WERI-Rb-1 (cell line): ENCODE measurements around the gene COX6B1.

Experiments
- DNase-seq: peaks from one replicate; pipeline ENCODE4 v3.0.0-alpha.2; 2020
- H3K27ac ChIP-seq: fragments of 250-450 bp; sonication (Bioruptor Pico); 2 replicates; pipeline ENCODE4 v1.5.1; 2020; ENCODE audit warnings: mild to moderate bottlenecking, moderate library complexity
- H3K27me3 ChIP-seq: fragments of 250-450 bp; sonication (Bioruptor Pico); 2 replicates; pipeline ENCODE4 v1.5.1; 2021; ENCODE audit warnings: mild to moderate bottlenecking, low read depth, moderate library complexity; ENCODE audit not compliant: insufficient read depth, severe bottlenecking
- H3K36me3 ChIP-seq: fragments of 250-450 bp; sonication (Bioruptor Pico); 2 replicates; pipeline ENCODE4 v1.5.1; 2020; ENCODE audit warnings: mild to moderate bottlenecking, moderate library complexity
- H3K4me3 ChIP-seq: 2 replicates; pipeline ENCODE4 v1.5.1; 2011; ENCODE audit warnings: low read depth, mild to moderate bottlenecking, control low read depth, low read length
- H3K9me3 ChIP-seq: fragments of 250-450 bp; sonication (Bioruptor Pico); 2 replicates; pipeline ENCODE4 v1.5.1; 2021; ENCODE audit warnings: mild to moderate bottlenecking, moderate library complexity; ENCODE audit not compliant: severe bottlenecking
- TF ChIP-seq, protein P1 (sequence below): IDR thresholded peaks from 2 replicates; pipeline ENCODE4 v1.5.1; 2011; ENCODE audit warnings: low read depth, mild to moderate bottlenecking, control low read depth, inconsistent platforms, low read length

The COX6B1 gene

GRCh38 chr19:35665604-35666003 lies 17.5 kb downstream of the COX6B1 start:
- Histone ChIP-seq H3K27me3 (no peaks in the 10 kb centered on the region), H3K27ac (no peak overlapping the region), H3K4me3 (no peak overlapping the region), H3K36me3 (peaks cover 23% of the 10 kb centered on the region), H3K9me3 (no peaks in the 10 kb centered on the region)
- no peak for DNase-seq
- TF ChIP-seq, protein P1, sequence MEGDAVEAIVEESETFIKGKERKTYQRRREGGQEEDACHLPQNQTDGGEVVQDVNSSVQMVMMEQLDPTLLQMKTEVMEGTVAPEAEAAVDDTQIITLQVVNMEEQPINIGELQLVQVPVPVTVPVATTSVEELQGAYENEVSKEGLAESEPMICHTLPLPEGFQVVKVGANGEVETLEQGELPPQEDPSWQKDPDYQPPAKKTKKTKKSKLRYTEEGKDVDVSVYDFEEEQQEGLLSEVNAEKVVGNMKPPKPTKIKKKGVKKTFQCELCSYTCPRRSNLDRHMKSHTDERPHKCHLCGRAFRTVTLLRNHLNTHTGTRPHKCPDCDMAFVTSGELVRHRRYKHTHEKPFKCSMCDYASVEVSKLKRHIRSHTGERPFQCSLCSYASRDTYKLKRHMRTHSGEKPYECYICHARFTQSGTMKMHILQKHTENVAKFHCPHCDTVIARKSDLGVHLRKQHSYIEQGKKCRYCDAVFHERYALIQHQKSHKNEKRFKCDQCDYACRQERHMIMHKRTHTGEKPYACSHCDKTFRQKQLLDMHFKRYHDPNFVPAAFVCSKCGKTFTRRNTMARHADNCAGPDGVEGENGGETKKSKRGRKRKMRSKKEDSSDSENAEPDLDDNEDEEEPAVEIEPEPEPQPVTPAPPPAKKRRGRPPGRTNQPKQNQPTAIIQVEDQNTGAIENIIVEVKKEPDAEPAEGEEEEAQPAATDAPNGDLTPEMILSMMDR, result no peak

DNA sequence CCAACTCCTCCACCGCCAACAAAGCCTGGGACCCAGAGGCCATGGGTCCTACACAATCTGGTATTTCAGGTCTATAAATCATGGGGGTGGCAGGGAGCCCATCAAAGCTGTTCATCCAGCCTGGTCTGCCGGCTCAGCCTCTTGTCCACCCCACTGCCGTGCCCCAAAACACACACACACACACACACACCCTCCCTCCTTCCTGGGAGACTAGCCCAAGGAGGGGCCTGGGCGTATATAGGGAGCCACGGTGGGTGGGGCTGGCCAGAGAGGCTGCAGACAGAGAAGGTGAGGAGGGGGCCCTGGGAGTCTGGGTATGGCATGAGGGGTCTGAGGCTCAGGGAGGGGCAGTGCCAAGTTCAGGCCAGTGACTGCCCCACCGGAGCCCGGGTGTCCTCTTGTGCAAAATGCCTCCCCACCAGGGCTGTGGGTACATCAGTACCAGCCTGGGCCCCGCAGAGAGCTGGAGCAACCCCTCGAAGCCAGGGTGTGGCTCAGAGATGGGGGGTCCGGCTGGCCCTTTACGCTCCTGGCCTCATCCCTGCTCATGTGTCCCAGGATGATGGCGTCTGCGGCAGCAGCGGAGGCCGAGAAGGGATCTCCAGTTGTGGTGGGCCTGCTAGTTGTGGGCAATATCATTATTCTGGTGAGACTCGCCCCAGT lies 18.3 kb downstream of the COX6B1 start, which contains the start of gene UPK1A:
Gene UPK1A (plus strand): TSS at position 267 of the 663 bp plus-strand sequence. CDS start 296 bp downstream, at position 563.
- Histone ChIP-seq H3K27ac (no peak within 1 kb of the TSS), H3K36me3 (peaks cover 23% of the 10 kb centered on the region), H3K4me3 (no peak within 1 kb of the TSS), H3K27me3 (no peaks in the 10 kb centered on the region), H3K9me3 (no peaks in the 10 kb centered on the region)
- TF ChIP-seq, protein P1, result no peak
- no peak for DNase-seq

GRCh38 chr19:35669566-35669965 lies 21.4 kb downstream of the COX6B1 start:
- Histone ChIP-seq H3K36me3 (0 out of 2 replicates have a peak, but pooled peaks cover 2% of the 10 kb centered on the region), H3K4me3 (no peak overlapping the region), H3K27me3 (no peaks in the 10 kb centered on the region), H3K9me3 (no peaks in the 10 kb centered on the region), H3K27ac (no peak overlapping the region)
- TF ChIP-seq, protein P1, result no peak
- no peak for DNase-seq

DNA sequence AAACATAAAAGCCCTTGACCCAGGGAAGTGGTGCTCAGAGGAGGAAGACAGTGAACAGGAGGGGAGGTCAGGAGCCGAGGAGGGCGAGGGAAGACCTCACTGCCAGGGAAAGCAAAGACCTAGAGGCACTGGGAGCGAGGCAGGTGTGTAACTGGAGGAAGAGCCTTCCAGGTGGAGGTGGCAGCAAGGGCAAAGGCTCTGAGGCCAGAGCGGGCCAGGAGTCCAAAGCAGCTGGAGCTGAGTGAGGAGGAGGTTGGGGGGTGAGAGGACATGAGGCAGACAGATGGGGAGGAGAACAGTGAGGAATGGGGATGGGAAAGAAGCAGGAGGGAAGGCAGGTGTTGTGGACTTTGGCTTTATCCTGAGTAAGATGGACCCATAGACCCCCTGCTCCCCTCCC lies 21.9 kb downstream of the COX6B1 start:
- DNase-seq, result no peak
- H3K9me3 ChIP-seq, result no peaks in the 10 kb centered on the region
- no peak overlapping the region for H3K27ac ChIP-seq
- no peaks in the 10 kb centered on the region for H3K27me3 ChIP-seq
- H3K36me3 ChIP-seq, result 0 out of 2 replicates have a peak, but pooled peaks cover 2% of the 10 kb centered on the region
- TF ChIP-seq, protein P1, result no peak
- no peak overlapping the region for H3K4me3 ChIP-seq

DNA sequence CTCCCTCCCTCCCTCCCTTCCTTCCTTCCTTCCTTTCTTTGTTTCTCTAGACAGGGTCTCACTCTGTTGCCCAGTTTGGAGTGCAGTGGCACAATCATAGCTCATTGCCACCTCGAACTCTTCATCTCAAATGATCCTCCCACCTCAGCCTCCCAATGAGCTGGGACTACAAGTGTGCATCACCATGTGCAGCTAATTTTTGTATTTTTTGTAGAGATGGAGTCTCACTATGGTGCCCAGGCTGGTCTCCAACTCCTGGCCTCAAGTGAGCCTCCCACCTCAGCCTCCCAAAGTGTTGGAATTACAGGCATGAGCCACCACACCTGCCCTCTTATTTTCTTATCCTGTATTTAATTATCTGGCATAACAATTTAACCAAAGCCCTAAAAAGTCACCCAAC lies 22.6 kb downstream of the COX6B1 start:
- no peaks in the 10 kb centered on the region for H3K9me3 ChIP-seq
- H3K27me3 ChIP-seq, result no peaks in the 10 kb centered on the region
- DNase-seq, result no peak
- no peak overlapping the region for H3K27ac ChIP-seq
- TF ChIP-seq, protein P1, result no peak
- H3K36me3 ChIP-seq, result no peaks in the 10 kb centered on the region
- no peak overlapping the region for H3K4me3 ChIP-seq

DNA sequence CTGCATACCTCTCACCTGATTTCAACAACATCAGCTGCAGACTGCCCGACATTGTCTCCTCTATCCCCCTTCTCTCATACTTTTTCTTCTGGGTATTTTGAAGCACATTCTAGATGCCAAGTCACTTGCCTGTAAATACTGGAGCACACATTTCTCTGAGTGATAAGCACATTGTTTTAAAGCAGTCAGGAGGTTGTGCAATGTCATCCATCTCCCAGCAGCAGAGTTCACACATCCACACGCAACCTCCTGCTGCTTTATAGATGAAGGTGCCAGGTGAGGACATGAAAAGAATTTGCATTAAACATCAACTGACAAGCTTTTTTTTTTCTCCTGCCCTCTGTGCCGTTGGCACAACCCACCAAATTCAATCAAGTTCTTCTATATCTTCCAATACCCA lies 23.7 kb downstream of the COX6B1 start:
- DNase-seq, result no peak
- Histone ChIP-seq H3K36me3 (no peaks in the 10 kb centered on the region), H3K27me3 (no peaks in the 10 kb centered on the region), H3K9me3 (no peaks in the 10 kb centered on the region), H3K27ac (no peak overlapping the region), H3K4me3 (no peak overlapping the region)
- TF ChIP-seq, protein P1, result no peak
